GM23338 (cell line): ENCODE results near the gene SMARCC2. TPM values are rescaled to one million over a fixed set of nuclear protein-coding genes. Genes with fewer than 3 reads are reported as not detected.

Source experiments
- ATAC-seq: fragments of 200-7000 bp; cut with Tn5 transposase; 3 replicates; pipeline ENCODE4 v1.9.1; 2020
- DNase-seq: peaks from one replicate; pipeline ENCODE4 v3.0.0-alpha.2; 2015; ENCODE audit warnings: low spot score
- H2AFZ ChIP-seq: fragments of 200-600 bp; sonication (generic); 2 replicates; pipeline ENCODE4 v1.8.0; 2016; ENCODE audit warnings: antibody characterized with exemption, mild to moderate bottlenecking, moderate library complexity
- H3F3A ChIP-seq: fragments of 200-600 bp; sonication (generic); replicated peaks from 2 replicates; pipeline ENCODE4 v1.8.0; 2017; ENCODE audit warnings: antibody characterized with exemption, mixed run types, low read depth
- H3K27ac ChIP-seq: fragments of 200-600 bp; sonication (generic); 2 replicates; pipeline ENCODE4 v1.6.1; 2016; ENCODE audit warnings: low read depth
- H3K27me3 ChIP-seq: fragments of 200-600 bp; sonication (generic); 2 replicates; pipeline ENCODE4 v1.8.0; 2016; ENCODE audit warnings: mild to moderate bottlenecking, mixed run types, moderate library complexity; ENCODE audit not compliant: insufficient read depth
- H3K36me3 ChIP-seq: fragments of 200-600 bp; sonication (generic); 2 replicates; pipeline ENCODE4 v1.8.0; 2016; ENCODE audit warnings: mild to moderate bottlenecking; ENCODE audit not compliant: insufficient read depth
- H3K4me1 ChIP-seq: fragments of 200-600 bp; sonication (generic); 2 replicates; pipeline ENCODE4 v1.8.0; 2016; ENCODE audit warnings: mild to moderate bottlenecking, moderate library complexity; ENCODE audit not compliant: insufficient read depth
- H3K4me2 ChIP-seq: fragments of 200-600 bp; sonication (generic); 2 replicates; pipeline ENCODE4 v1.7.1; 2017; ENCODE audit warnings: mixed run types
- H3K4me3 ChIP-seq: fragments of 200-600 bp; sonication (generic); 2 replicates; pipeline ENCODE4 v1.6.1; 2016; ENCODE audit warnings: mixed run types
- H3K79me2 ChIP-seq: fragments of 200-600 bp; sonication (generic); replicated peaks from 2 replicates; pipeline ENCODE4 v1.8.0; 2017; ENCODE audit warnings: mild to moderate bottlenecking; ENCODE audit not compliant: insufficient read depth
- H3K9me2 ChIP-seq: fragments of 200-600 bp; sonication (generic); 2 replicates; pipeline ENCODE4 v1.8.0; 2017; ENCODE audit not compliant: insufficient read depth
- H4K20me1 ChIP-seq: fragments of 200-600 bp; sonication (generic); replicated peaks from 2 replicates; pipeline ENCODE4 v1.8.0; 2017; ENCODE audit warnings: mild to moderate bottlenecking; ENCODE audit not compliant: insufficient read depth
- H3K27ac Mint-ChIP-seq: 2 replicates; pipeline ENCODE4 v1.8.0; 2020; ENCODE audit warnings: inconsistent platforms, mild to moderate bottlenecking, moderate library complexity, mixed read lengths
- H3K27me3 Mint-ChIP-seq: 3 replicates; pipeline ENCODE4 v1.8.0; 2022; ENCODE audit warnings: low read depth, mild to moderate bottlenecking, moderate library complexity, mixed read lengths, inconsistent platforms; ENCODE audit not compliant: insufficient read depth, poor library complexity
- H3K36me3 Mint-ChIP-seq: 3 replicates; pipeline ENCODE4 v1.8.0; 2021; ENCODE audit warnings: low read depth, mild to moderate bottlenecking, inconsistent platforms, moderate library complexity, mixed read lengths
- H3K4me1 Mint-ChIP-seq: 3 replicates; pipeline ENCODE4 v1.8.0; 2020; ENCODE audit warnings: mild to moderate bottlenecking, inconsistent platforms, mixed read lengths
- H3K4me3 Mint-ChIP-seq: 3 replicates; pipeline ENCODE4 v1.8.0; 2021; ENCODE audit warnings: moderate library complexity, mild to moderate bottlenecking, inconsistent platforms, mixed read lengths
- H3K9me3 Mint-ChIP-seq: 3 replicates; pipeline ENCODE4 v1.8.0; 2020; ENCODE audit warnings: moderate library complexity, mild to moderate bottlenecking, inconsistent platforms, mixed read lengths
- CREB1 ChIP-seq: fragments of 250-450 bp; sonication (Bioruptor Pico); IDR thresholded peaks from 2 replicates; pipeline ENCODE4 v1.5.0; 2020; ENCODE audit warnings: low read depth, mild to moderate bottlenecking, moderate library complexity
- CTCF ChIP-seq, 2 experiments: fragments of 200-600 bp in 1 of 2; sonication (generic) in 1 of 2; conservative IDR thresholded peaks; 2 replicates each; pipeline versions ENCODE4 v1.5.1 to v1.6.1; 2016 to 2017; ENCODE audit warnings: antibody characterized with exemption in 2 of 2, low read depth in 2 of 2, mild to moderate bottlenecking in 2 of 2, moderate library complexity in 1 of 2
- ETS1 ChIP-seq: IDR thresholded peaks from 2 replicates; pipeline ENCODE4 v1.6.1; 2016; ENCODE audit warnings: antibody characterized with exemption
- EZH2phosphoT487 ChIP-seq: fragments of 200-600 bp; sonication (generic); IDR thresholded peaks from one replicate; pipeline ENCODE4 v1.8.1; 2018; ENCODE audit warnings: antibody characterized with exemption; ENCODE audit not compliant: unreplicated experiment
- JUNB ChIP-seq: IDR thresholded peaks from one replicate; pipeline ENCODE4 v1.6.1; 2016; ENCODE audit warnings: antibody characterized with exemption; ENCODE audit not compliant: unreplicated experiment
- POLR2AphosphoS5 ChIP-seq: IDR thresholded peaks from 2 replicates; pipeline ENCODE4 v1.6.1; 2016; ENCODE audit warnings: antibody characterized with exemption, low read depth
- STAT1 ChIP-seq: IDR thresholded peaks from one replicate; pipeline ENCODE4 v1.6.1; 2016; ENCODE audit warnings: antibody characterized with exemption; ENCODE audit not compliant: unreplicated experiment
- ZNF331 ChIP-seq: fragments of 250-450 bp; sonication (Bioruptor Pico); IDR thresholded peaks from 2 replicates; pipeline ENCODE4 v1.5.0; 2020; ENCODE audit warnings: low read depth, mild to moderate bottlenecking, moderate library complexity
- ZNF462 ChIP-seq: fragments of 250-450 bp; sonication (Bioruptor Pico); IDR thresholded peaks from 2 replicates; pipeline ENCODE4 v1.5.0; 2020; ENCODE audit warnings: mild to moderate bottlenecking, moderate library complexity
- polyA plus RNA-seq: library from polyadenylated mRNA; unstranded; fragments of >200 nt; fragmentation: Nextera tagmentation; extraction: Ambion mirVana; gene quantifications from 2 replicates; pipeline ENCODE4 v1.2.1, GENCODE V29; 2016
- total RNA-seq: library from RNA; depleted of rRNA; stranded (reverse); fragments of >200 nt; shearing (Covaris generic); gene quantifications from 2 replicates; pipeline ENCODE4 v1.2.3, GENCODE V29; 2014

The SMARCC2 gene
- total and polyA plus RNA-seq, 2 experiments from 2014 or later = 40.4 to 68.3 TPM

- Histone ChIP-seq H3K79me2 (0 out of 2 replicates have a peak, but pooled peaks cover 10% of the 10 kb centered on the region), H3K27me3 (no peaks in the 10 kb centered on the region), H4K20me1 (peaks cover 25% of the 10 kb centered on the region), H3K4me1 (peaks cover 30% of the 10 kb centered on the region), H3F3A (peaks cover 51% of the 10 kb centered on the region), H3K36me3 (peaks cover 62% of the 10 kb centered on the region), H3K4me3 (no peak overlapping the region), H2AFZ (no peak overlapping the region), H3K4me2 (no peak overlapping the region), H3K27ac (0 out of 2 replicates have a peak overlapping the region, but pooled peaks have one; percentile 63), H3K9me2 (no peaks in the 10 kb centered on the region)
- peaks cover 93% of the 10 kb centered on the region for H3K36me3 Mint-ChIP-seq
- peak overlapping the region; percentile 18; the same call in 1 of the 2 replicates for H3K27ac Mint-ChIP-seq
- peak; percentile 1; the same call in 2 of the 3 replicates for ATAC-seq
- peaks cover 34% of the 10 kb centered on the region for H3K27me3 Mint-ChIP-seq
- no peak for DNase-seq
- peaks cover 35% of the 10 kb centered on the region for H3K4me1 Mint-ChIP-seq
- TF ChIP-seq ETS1 (no peak), POLR2AphosphoS5 (no peak), ZNF462 (CRISPR knock-in tag) (no peak), EZH2phosphoT487 (no peak), CTCF (conservative IDR thresholded peaks at IDR 0.05; ENCODE audit: low read depth in 2 of 2) (no peak), JUNB (no peak), CREB1 (CRISPR knock-in tag) (no peak), ZNF331 (CRISPR knock-in tag) (no peak), STAT1 (no peak)
- H3K9me3 Mint-ChIP-seq = no peaks in the 10 kb centered on the region
- no peak overlapping the region for H3K4me3 Mint-ChIP-seq
Measured at GRCh38 chr12:56165369-56165768, 23.9 kb downstream of the SMARCC2 start.
